K562 (cell line): Measurements from ENCODE around the gene WDCP. TPM values are rescaled to one million over a fixed set of nuclear protein-coding genes. Genes with fewer than 3 reads are reported as not detected.
A peak's percentile ranks its signal among the peaks of the same experiment; 100 is the strongest.

Experiments
- ASH1L ChIP-seq: fragments of 450-650 bp; IDR thresholded peaks from 2 replicates; pipeline ENCODE4 v1.6.1; 2018; ENCODE audit warnings: borderline replicate concordance, mild to moderate bottlenecking, low read depth; ENCODE audit not compliant: partially characterized antibody
- CBX3 ChIP-seq, 2 experiments: IDR thresholded peaks; 1 replicate in 1 of 2; 2 replicates in 1 of 2; pipeline ENCODE4 v1.6.1; 2012; ENCODE audit warnings: inconsistent platforms in 2 of 2, low read length in 2 of 2, borderline replicate concordance in 1 of 2, control low read depth in 1 of 2
- CHD1 ChIP-seq: fragments of 200-600 bp; sonication (generic); IDR thresholded peaks from one replicate; pipeline ENCODE4 v1.6.1; 2012; ENCODE audit warnings: mild to moderate bottlenecking, moderate library complexity, low read length, inconsistent platforms
- MYNN ChIP-seq, 2 experiments: sonication (generic); formaldehyde crosslinking in 1 of 2; IDR thresholded peaks; 2 replicates each; pipeline versions ENCODE4 v1.5.0 to v1.6.1; 2016 to 2020; ENCODE audit warnings: antibody characterized with exemption in 1 of 2, missing genetic modification reagents in 1 of 2
- NEUROD1 ChIP-seq: fragments of 150-350 bp; IDR thresholded peaks from 2 replicates; pipeline ENCODE4 v1.6.1; 2014; ENCODE audit warnings: borderline replicate concordance, low read length, low read depth; ENCODE audit not compliant: partially characterized antibody
- PHF8 ChIP-seq: fragments of 200-600 bp; sonication (generic); IDR thresholded peaks from 2 replicates; pipeline ENCODE4 v1.6.1; 2012; ENCODE audit warnings: mixed run types, mild to moderate bottlenecking, inconsistent platforms, low read length, moderate library complexity, borderline replicate concordance
- RAD51 ChIP-seq: fragments of 450-650 bp; IDR thresholded peaks from 2 replicates; pipeline ENCODE4 v1.7.1; 2016; ENCODE audit warnings: low read depth, mild to moderate bottlenecking, borderline replicate concordance
- RBM39 ChIP-seq: fragments of 200-400 bp; formaldehyde crosslinking; optimal IDR thresholded peaks from 2 replicates; pipeline ENCODE3; 2018; ENCODE audit warnings: low read depth, low read length
- SNRNP70 ChIP-seq: fragments of 200-400 bp; formaldehyde crosslinking; optimal IDR thresholded peaks from 2 replicates; pipeline ENCODE3; 2017; ENCODE audit warnings: low read depth, low read length
- TGIF2 ChIP-seq: sonication (generic); formaldehyde crosslinking; IDR thresholded peaks from 2 replicates; pipeline ENCODE4 v1.8.1; 2022; ENCODE audit warnings: mild to moderate bottlenecking, missing genetic modification reagents, moderate library complexity
- WHSC1 ChIP-seq: IDR thresholded peaks from one replicate; pipeline ENCODE4 v1.6.1; 2012; ENCODE audit warnings: low read length, control low read depth, inconsistent platforms
- polyA plus RNA-seq, 8 experiments: library from polyadenylated mRNA; depleted of rRNA in 4 of 8; stranded (reverse) in 5 of 8; unstranded in 3 of 8; fragments of >200 nt; fragmentation: Nextera tagmentation in 2 of 8; fragmentation: Illumina TruSeq in 1 of 8; extraction: Ambion mirVana in 2 of 8; extraction: Trizol in 1 of 8; gene quantifications; 2 replicates each; pipeline versions ENCODE4 v1.2.1 to v1.2.3, GENCODE V29; 2011 to 2014; ENCODE audit warnings: inconsistent platforms in 1 of 8, missing spikeins in 1 of 8
- total RNA-seq, 7 experiments: library from RNA; depleted of rRNA in 6 of 7; stranded (reverse); fragments of >200 nt in 6 of 7; fragmentation: Illumina TruSeq in 2 of 7; extraction: Trizol in 2 of 7; gene quantifications; 2 replicates each; pipeline versions ENCODE4 v1.2.1 to v1.2.3, GENCODE V29; 2011 to 2021; ENCODE audit warnings: low replicate concordance in 1 of 7
- TF ChIP-seq, protein P1 (sequence below): fragments of 250-450 bp; sonication (Bioruptor Pico); IDR thresholded peaks from 2 replicates; pipeline ENCODE4 v1.5.0; 2022; ENCODE audit warnings: mild to moderate bottlenecking
- TF ChIP-seq, protein P2 (sequence below): fragments of 450-650 bp; IDR thresholded peaks from 2 replicates; pipeline ENCODE4 v1.6.1; 2014; ENCODE audit warnings: low read depth, mild to moderate bottlenecking, moderate library complexity, borderline replicate concordance
- TF ChIP-seq, protein P3 (sequence below): fragments of 250-450 bp; sonication (Bioruptor Pico); IDR thresholded peaks from 2 replicates; pipeline ENCODE4 v1.4.0; 2020; ENCODE audit warnings: mild to moderate bottlenecking, moderate library complexity, borderline replicate concordance
- TF ChIP-seq, protein P4 (sequence below): fragments of 250-450 bp; sonication (Bioruptor Pico); IDR thresholded peaks from 2 replicates; pipeline ENCODE4 v1.9.0; 2021; ENCODE audit warnings: mild to moderate bottlenecking
- TF ChIP-seq, protein P5 (sequence below), 2 experiments: IDR thresholded peaks in 1 of 2; conservative IDR thresholded peaks in 1 of 2; 2 replicates each; pipeline ENCODE4 v1.6.1; 2016; ENCODE audit warnings: low read depth in 2 of 2, mild to moderate bottlenecking in 1 of 2, missing compliant biosample characterization in 1 of 2, missing genetic modification characterization in 1 of 2, moderate library complexity in 1 of 2

The WDCP gene
- total and polyA plus RNA-seq, 9 of the 15 experiments (the other 6 are each of a cell fraction or from before 2014, with no cell fraction given): 10.1 to 41.4 (median 21.8) TPM

DNA sequence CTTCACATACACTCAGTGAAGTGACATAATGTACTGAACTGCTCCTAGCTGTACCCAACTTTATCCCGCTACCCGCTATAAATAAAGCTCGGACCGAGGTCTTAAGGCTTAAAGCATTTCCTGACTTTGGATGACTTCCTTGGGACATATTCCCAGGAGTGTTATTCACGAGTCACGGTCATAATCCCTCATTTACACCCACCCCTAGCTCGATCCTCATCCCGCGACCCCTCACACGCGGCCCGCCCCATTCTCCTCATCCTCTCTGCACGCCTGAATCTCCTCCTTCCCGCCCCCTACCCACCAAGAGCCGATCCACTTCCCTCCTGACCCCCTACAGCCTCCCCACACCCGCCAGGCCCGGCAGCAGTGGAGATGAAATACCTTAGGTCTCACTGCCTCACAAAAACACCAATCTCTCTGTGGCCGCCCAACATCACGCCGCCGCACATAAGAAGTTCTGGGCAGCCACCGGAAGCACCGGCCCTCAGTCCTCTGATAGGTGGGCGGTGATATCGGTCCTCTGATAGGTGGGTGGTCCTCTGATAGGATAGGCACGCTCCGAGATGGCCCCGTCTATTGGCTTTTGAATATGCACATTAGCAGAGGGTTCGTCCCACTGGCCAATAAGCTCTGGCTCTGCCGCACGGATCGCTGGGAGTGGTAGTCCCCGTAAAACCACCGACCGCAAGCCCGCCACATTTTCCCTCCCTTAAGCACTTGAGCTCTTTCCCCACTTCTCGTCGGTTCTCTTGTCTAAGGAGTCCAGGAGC, at the start of gene WDCP (continued):
- TF ChIP-seq, protein P1, sequence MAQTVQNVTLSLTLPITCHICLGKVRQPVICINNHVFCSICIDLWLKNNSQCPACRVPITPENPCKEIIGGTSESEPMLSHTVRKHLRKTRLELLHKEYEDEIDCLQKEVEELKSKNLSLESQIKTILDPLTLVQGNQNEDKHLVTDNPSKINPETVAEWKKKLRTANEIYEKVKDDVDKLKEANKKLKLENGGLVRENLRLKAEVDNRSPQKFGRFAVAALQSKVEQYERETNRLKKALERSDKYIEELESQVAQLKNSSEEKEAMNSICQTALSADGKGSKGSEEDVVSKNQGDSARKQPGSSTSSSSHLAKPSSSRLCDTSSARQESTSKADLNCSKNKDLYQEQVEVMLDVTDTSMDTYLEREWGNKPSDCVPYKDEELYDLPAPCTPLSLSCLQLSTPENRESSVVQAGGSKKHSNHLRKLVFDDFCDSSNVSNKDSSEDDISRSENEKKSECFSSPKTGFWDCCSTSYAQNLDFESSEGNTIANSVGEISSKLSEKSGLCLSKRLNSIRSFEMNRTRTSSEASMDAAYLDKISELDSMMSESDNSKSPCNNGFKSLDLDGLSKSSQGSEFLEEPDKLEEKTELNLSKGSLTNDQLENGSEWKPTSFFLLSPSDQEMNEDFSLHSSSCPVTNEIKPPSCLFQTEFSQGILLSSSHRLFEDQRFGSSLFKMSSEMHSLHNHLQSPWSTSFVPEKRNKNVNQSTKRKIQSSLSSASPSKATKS: no peak
- TF ChIP-seq ASH1L (peak; percentile 96), CBX3 (IDR thresholded peaks at IDR 0.05; ENCODE audit: borderline replicate concordance in 1 of 2, low read length in 2 of 2) (no peak), WHSC1 (no peak), MYNN (IDR thresholded peaks at IDR 0.05) (no peak), MYNN (CRISPR knock-in tag; IDR thresholded peaks at IDR 0.05) (no peak), PHF8 (peak; percentile 82; the same call in 1 of the 2 replicates), RBM39 (no peak), CHD1 (no peak), SNRNP70 (no peak), RAD51 (no peak), NEUROD1 (peak; percentile 80), TGIF2 (CRISPR knock-in tag) (no peak)
- TF ChIP-seq, protein P2, sequence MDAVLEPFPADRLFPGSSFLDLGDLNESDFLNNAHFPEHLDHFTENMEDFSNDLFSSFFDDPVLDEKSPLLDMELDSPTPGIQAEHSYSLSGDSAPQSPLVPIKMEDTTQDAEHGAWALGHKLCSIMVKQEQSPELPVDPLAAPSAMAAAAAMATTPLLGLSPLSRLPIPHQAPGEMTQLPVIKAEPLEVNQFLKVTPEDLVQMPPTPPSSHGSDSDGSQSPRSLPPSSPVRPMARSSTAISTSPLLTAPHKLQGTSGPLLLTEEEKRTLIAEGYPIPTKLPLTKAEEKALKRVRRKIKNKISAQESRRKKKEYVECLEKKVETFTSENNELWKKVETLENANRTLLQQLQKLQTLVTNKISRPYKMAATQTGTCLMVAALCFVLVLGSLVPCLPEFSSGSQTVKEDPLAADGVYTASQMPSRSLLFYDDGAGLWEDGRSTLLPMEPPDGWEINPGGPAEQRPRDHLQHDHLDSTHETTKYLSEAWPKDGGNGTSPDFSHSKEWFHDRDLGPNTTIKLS: peak; percentile 83
- TF ChIP-seq, protein P3, sequence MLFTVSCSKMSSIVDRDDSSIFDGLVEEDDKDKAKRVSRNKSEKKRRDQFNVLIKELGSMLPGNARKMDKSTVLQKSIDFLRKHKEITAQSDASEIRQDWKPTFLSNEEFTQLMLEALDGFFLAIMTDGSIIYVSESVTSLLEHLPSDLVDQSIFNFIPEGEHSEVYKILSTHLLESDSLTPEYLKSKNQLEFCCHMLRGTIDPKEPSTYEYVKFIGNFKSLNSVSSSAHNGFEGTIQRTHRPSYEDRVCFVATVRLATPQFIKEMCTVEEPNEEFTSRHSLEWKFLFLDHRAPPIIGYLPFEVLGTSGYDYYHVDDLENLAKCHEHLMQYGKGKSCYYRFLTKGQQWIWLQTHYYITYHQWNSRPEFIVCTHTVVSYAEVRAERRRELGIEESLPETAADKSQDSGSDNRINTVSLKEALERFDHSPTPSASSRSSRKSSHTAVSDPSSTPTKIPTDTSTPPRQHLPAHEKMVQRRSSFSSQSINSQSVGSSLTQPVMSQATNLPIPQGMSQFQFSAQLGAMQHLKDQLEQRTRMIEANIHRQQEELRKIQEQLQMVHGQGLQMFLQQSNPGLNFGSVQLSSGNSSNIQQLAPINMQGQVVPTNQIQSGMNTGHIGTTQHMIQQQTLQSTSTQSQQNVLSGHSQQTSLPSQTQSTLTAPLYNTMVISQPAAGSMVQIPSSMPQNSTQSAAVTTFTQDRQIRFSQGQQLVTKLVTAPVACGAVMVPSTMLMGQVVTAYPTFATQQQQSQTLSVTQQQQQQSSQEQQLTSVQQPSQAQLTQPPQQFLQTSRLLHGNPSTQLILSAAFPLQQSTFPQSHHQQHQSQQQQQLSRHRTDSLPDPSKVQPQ: no peak
- TF ChIP-seq, protein P4, sequence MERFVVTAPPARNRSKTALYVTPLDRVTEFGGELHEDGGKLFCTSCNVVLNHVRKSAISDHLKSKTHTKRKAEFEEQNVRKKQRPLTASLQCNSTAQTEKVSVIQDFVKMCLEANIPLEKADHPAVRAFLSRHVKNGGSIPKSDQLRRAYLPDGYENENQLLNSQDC (CRISPR knock-in tag): 0 out of 2 replicates have a peak, but pooled peaks have one; percentile 10
- TF ChIP-seq, protein P5, sequence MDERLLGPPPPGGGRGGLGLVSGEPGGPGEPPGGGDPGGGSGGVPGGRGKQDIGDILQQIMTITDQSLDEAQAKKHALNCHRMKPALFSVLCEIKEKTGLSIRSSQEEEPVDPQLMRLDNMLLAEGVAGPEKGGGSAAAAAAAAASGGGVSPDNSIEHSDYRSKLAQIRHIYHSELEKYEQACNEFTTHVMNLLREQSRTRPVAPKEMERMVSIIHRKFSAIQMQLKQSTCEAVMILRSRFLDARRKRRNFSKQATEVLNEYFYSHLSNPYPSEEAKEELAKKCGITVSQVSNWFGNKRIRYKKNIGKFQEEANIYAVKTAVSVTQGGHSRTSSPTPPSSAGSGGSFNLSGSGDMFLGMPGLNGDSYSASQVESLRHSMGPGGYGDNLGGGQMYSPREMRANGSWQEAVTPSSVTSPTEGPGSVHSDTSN (CRISPR knock-in tag; IDR thresholded peaks at IDR 0.05; ENCODE audit: low read depth): no peak
- TF ChIP-seq, protein P5 (tag; conservative IDR thresholded peaks at IDR 0.05; ENCODE audit: low read depth): peak; percentile 88
